NCI-H2196 treated with DMSO at 0.1 percent for 48 hours (cell line): Measurements from ENCODE around the gene PLEKHA6.
"Not testable (repeated sequence)": the region's sequence is repeated elsewhere in the genome, so short reads cannot be mapped to it uniquely, and the experiment has no call there.

ENCODE experiments used
- DNase-seq: peaks from one replicate; lab custom pipeline; 2025; ENCODE audit not compliant: unreplicated experiment; lab: John Stamatoyannopoulos, UW

PLEKHA6 gene

GRCh38 chr1:204336421-204337035, 23.2 kb downstream of the PLEKHA6 start:
- no peak for DNase-seq

DNA sequence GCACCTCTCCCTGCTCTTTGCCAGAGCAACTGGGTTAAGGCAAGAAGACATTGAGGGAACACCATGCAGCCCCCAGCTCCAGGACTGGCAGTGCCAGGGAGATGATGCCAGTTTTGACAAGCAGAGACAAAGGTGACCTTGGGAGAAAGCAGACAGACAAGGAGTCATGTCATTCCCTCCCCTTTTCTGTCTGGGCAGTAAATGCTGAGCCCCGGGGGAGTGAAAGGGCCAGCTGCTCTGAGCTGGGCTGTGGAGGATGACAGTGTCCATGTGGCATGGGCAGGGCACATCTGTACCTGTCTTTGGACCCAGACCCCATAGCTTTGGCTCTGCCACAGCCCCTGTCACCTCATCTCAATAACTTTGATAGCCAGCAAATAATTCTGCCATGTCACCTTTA, 24.2 kb downstream of the PLEKHA6 start:
- DNase-seq, result no peak

GRCh38 chr1:204335085-204335484, 24.6 kb downstream of the PLEKHA6 start:
- no peak for DNase-seq

DNA sequence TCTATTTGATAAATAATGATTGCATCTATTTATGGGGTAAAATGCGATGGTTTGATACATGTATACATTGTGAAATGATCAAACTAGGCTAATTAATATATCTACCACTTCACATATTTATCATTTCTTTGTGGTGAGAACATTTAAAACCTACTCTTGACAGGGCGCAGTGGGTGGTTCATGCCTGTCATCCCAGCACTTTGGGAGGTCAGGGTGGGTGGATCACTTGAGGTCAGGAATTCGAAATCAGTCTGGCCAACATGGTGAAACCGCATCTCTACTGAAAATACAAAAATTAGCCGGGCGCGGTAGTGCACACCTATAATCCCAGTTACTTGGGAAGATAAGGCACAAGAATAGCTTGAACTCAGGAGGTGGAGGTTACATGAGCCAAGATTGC, 25.3 kb downstream of the PLEKHA6 start:
- DNase-seq, result no peak

- DNase-seq, result no peak
Measured at GRCh38 chr1:204333427-204333826, 26.3 kb downstream of the PLEKHA6 start.

GRCh38 chr1:204331847-204332487, 27.8 kb downstream of the PLEKHA6 start:
- no peak for DNase-seq

DNA sequence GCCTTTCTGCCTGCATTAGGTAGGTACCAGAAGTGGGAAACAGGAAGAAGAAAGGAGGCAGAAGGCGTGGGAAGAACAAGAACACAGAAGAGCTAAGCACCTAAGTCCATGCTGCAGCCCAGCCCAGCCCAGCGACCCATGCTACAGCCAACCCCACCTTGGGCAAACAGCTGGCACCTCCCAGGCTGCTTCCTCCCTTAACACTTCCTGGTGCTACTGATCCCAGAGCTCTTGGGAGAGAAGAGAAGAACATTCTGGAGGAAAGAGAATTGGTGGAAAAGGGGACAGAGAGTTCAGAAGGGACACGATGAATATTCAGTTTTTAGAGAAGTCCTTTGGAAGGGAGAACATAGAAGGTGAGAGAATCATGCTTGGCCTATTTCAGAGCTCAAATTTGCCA, 28.5 kb downstream of the PLEKHA6 start:
- no peak for DNase-seq

DNA sequence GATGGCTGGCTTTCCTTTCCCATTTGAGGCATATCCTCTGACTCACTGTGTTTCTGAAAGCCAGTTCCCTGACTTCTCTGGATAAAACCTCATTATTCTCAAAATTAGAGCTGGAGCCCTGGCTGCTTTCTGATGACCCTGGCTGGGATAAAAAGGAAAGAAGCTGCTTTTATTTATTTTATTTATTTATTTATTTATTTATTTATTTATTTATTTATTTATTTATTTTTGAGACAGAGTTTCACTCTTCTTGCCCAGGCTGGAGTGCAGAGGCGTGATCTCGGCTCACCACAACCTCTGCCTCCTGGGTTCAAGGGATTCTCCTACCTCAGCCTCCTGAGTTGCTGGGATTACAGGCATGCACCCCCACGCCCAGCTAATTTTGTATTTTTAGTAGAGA, 31.9 kb downstream of the PLEKHA6 start:
- DNase-seq, result not testable (repeated sequence)

GRCh38 chr1:204327359-204327758, 32.4 kb downstream of the PLEKHA6 start:
- no peak for DNase-seq

DNA sequence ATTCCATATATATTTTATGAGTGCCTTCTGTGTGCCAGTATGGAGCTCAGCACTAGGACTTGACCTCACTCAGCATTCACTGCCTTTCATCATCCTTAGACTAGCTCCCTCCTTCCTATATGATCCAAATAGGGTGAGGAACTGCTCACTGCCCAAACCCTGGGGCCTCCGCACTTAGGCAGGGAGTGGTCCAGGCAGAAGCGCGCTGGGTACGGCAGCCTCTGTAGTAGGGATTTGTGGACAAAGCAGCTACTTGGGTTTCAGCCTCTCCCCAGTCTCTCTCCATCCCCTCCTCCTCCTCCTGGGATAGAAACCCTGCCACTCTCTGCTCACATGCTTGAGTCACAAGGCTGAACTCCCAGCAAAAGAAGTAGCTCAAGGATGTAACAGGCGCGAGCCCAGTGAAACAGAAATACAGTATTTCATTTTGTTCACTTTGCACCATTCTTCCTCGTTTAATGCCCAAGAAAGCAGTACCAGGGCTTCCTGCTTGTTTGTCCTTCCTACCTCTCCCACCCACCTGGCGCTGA, 32.9 kb downstream of the PLEKHA6 start:
- no peak for DNase-seq

GRCh38 chr1:204325944-204326343, 33.8 kb downstream of the PLEKHA6 start:
- no peak for DNase-seq

- DNase-seq, result no peak
Measured at GRCh38 chr1:204323887-204324286, 35.8 kb downstream of the PLEKHA6 start.

DNA sequence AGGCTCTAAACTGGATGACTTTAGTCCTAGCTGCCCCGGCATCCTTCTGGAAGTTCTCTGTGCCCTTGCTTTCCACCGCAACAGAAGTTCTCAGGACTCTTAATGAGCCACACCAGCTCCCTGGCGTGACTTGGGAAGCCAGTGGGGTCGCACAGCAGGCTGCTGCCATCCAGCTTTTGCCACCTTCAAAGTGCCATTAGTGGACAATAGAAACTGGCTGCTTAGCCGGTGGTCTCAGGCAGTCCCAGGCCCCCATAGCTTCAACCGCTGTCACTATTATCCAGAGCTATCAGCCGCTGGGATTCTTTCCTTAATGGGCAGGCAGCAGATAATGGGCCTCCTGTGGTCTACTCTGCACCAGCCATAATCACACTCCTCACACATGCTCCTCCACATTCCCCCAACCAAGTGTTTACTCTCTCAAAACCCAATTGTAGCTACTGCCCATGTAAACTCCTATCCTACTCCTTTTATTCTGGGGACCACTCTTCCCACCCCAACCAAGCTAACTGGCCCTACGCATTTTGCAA, 37.3 kb downstream of the PLEKHA6 start:
- DNase-seq, result no peak

DNA sequence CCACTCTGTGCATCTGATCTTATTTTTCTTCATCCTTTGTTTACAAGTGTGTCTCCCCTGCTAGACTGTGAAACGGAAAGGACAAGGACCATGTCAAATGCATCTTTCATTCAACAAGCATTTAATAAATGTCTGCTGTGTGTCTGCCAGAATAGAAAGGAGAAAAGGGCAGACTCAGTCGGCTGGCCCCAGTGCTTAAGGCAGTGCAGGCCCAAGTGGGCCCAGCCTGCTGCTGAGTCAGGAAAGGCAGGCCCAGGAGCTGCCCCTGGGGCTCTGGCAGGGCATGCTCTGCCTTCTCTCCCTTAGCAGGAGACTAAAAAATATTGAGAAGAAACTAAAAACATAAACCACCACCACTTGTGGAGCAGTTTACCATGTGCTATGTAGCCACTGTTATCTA, 38.1 kb downstream of the PLEKHA6 start:
- no peak for DNase-seq

- no peak for DNase-seq
Measured at GRCh38 chr1:204321051-204321450, 38.7 kb downstream of the PLEKHA6 start.

- no peak for DNase-seq
Measured at GRCh38 chr1:204320382-204320804, 39.3 kb downstream of the PLEKHA6 start.

GRCh38 chr1:204319462-204319861, 40.3 kb downstream of the PLEKHA6 start:
- DNase-seq, result no peak

DNA sequence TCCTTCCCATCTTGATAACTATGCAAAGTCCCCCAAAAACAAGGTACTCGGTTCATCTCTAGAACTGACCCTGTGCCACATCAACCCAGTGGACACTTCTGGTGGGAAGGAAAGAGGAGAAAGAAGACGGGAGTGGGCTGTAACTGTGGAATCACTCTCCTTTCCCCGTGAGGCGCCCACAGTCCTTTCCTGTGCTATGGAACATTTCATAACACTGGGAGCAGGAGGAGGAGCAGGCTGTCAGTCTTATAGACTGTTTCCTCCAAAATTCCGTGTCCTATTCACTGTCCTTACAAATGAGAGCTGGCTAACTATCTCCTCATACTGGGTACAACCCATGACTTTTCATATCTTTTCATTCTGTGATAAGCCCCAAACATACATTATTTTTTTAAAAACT, 40.7 kb downstream of the PLEKHA6 start:
- no peak for DNase-seq

DNA sequence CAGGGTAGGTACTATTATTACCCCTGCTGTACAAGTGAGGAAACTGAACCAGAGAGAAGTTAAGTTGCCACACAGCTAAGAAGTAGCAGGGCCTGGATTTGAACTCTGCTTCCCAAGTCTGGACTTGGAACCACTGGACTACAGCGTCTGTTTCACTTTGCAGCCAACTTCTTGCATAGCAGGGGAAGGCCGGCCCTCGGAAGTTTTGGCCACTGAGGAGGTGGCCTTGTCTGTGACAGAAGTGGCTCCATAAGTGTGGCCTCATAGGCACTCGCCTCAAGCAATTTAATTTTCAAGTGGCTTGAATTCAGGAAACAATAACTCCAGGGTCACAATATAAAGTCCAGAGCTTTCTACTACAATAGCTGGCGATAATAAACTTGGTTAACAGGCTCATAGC, 41.4 kb downstream of the PLEKHA6 start:
- no peak for DNase-seq

DNA sequence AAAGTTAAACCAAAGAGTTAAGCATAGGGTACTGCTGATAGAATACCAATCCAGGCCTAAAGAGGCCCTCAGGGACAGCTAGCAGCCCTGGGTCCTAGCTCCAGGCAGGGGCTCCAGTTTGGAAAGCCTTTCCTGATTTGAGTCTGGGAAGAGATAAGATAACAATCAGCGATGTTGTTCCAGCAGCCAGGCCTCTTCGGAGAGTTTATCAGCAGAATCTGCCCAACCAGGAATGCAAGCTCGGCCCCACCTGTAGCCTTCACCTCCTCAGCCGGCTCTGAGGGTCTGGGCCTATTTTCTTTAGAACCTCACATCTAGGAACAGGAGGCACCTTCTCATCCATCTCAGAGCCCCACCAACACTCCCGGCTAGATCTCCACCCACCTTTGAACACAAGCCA, 42.6 kb downstream of the PLEKHA6 start:
- DNase-seq, result no peak

GRCh38 chr1:204316164-204316563, 43.6 kb downstream of the PLEKHA6 start:
- no peak for DNase-seq

DNA sequence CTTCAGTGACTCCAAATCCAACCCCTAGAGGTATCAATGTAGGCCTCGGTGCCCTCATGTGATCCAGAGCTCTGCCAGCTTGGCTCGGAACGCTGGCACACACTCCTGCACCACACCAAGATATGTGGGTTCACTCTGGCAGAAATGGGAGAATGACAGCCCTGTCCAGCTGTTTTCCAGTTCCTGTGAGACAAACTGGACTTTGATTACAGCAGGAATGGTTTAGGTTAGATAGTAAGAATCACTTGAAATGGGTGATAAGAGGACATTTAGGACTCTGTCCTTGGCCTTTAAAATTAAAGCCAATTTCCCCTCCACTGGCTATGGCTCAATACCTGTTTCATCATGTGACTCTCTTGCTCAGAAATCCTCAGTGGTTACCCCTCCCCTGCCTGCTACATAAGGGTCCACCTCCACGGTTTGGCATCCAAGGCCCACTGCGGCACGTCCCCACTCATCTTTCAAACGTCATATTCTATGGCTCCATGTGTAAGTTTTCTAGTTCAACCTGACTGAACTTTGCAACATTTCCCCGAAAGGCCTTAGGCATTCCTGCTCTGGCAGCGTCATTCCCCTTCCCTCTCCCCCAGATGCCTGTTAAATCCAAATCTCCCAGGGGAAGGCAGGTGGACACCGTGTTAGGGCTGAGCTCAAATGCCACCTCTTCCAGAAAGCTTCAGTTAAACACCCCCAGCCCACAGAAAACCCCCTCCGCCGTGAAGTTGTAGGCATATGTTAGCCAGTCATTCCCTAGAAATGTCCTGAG, 44.7 kb downstream of the PLEKHA6 start:
- no peak for DNase-seq
